Endodermal cell (in vitro differentiated cells): ENCODE data around the gene CSNK2A1. TPM values are rescaled to one million over a fixed set of nuclear protein-coding genes. Genes with fewer than 3 reads are reported as not detected.
A peak's percentile ranks its signal among the peaks of the same experiment; 100 is the strongest.

Experiments
- DNase-seq: peaks from one replicate; pipeline ENCODE4 v3.0.0-alpha.2; 2017
- H3K27ac ChIP-seq: 2 replicates; pipeline ENCODE4 v1.5.1; 2013; ENCODE audit warnings: mild to moderate bottlenecking, low read depth, low read length, moderate library complexity
- H3K27me3 ChIP-seq: 2 replicates; pipeline ENCODE4 v1.6.1; 2013; ENCODE audit warnings: mild to moderate bottlenecking, low read length, moderate library complexity; ENCODE audit not compliant: insufficient read depth, control insufficient read depth, poor library complexity, severe bottlenecking
- H3K36me3 ChIP-seq: 2 replicates; pipeline ENCODE4 v1.7.0; 2013; ENCODE audit warnings: mild to moderate bottlenecking, low read length, moderate library complexity; ENCODE audit not compliant: control insufficient read depth, insufficient read depth
- H3K4me1 ChIP-seq: one replicate; pipeline ENCODE4 v1.7.0; 2013; ENCODE audit warnings: low read length; ENCODE audit not compliant: control insufficient read depth, insufficient read depth
- H3K4me3 ChIP-seq: 2 replicates; pipeline ENCODE4 v1.5.1; 2013; ENCODE audit warnings: mild to moderate bottlenecking, low read length, moderate library complexity
- H3K9ac ChIP-seq: 2 replicates; pipeline ENCODE4 v1.6.1; 2013; ENCODE audit warnings: mild to moderate bottlenecking, low read length, moderate library complexity; ENCODE audit not compliant: poor library complexity, severe bottlenecking; ENCODE audit errors: extremely low read depth
- H3K9me3 ChIP-seq: 2 replicates; pipeline ENCODE4 v1.6.1; 2013; ENCODE audit warnings: mild to moderate bottlenecking, low read length, moderate library complexity; ENCODE audit not compliant: control insufficient read depth
- H3K27ac Mint-ChIP-seq: 2 replicates; pipeline ENCODE4 v1.8.0; 2020; ENCODE audit warnings: mixed read lengths
- H3K27me3 Mint-ChIP-seq: 2 replicates; pipeline ENCODE4 v1.8.0; 2021; ENCODE audit warnings: mild to moderate bottlenecking, mixed read lengths; ENCODE audit not compliant: insufficient read depth
- H3K36me3 Mint-ChIP-seq: 2 replicates; pipeline ENCODE4 v1.8.0; 2020; ENCODE audit warnings: low read depth, mixed read lengths
- H3K4me1 Mint-ChIP-seq: 2 replicates; pipeline ENCODE4 v1.8.0; 2020; ENCODE audit warnings: mixed read lengths
- H3K4me3 Mint-ChIP-seq: 2 replicates; pipeline ENCODE4 v1.8.0; 2020; ENCODE audit warnings: mild to moderate bottlenecking, moderate library complexity, mixed read lengths
- H3K9me3 Mint-ChIP-seq: 2 replicates; pipeline ENCODE4 v1.8.0; 2020; ENCODE audit warnings: mild to moderate bottlenecking, mixed read lengths
- CTCF ChIP-seq: fragments of 200-600 bp; sonication (generic); conservative IDR thresholded peaks from 2 replicates; pipeline ENCODE4 v1.5.0; 2021; ENCODE audit warnings: antibody characterized with exemption, mild to moderate bottlenecking
- WGBS, 2 experiments: methylation state at CpG; one replicate each; pipeline versions ENCODE4 v1.1.5 to v1.1.7; 2013; ENCODE audit warnings: missing lambda C conversion rate in 2 of 2, mixed read lengths in 1 of 2; ENCODE audit not compliant: insufficient coverage in 1 of 2, insufficient read length in 1 of 2; 5-methylcytosine and 5-hydroxymethylcytosine counted together
- total RNA-seq, 2 donors: library from RNA; stranded (reverse); fragmentation: NEBNext Ultra II Directional in 1 of 2; extraction: Animal tissue kit (Norgen Biotek cat#: 25700) in 1 of 2; gene quantifications; 2 replicates in 1 of 2; 3 replicates in 1 of 2; pipeline ENCODE4 v1.2.1, GENCODE V29; 2021

CSNK2A1 gene
- total RNA-seq, 2 donors from 2014 or later, result 202 to 239 TPM

DNA sequence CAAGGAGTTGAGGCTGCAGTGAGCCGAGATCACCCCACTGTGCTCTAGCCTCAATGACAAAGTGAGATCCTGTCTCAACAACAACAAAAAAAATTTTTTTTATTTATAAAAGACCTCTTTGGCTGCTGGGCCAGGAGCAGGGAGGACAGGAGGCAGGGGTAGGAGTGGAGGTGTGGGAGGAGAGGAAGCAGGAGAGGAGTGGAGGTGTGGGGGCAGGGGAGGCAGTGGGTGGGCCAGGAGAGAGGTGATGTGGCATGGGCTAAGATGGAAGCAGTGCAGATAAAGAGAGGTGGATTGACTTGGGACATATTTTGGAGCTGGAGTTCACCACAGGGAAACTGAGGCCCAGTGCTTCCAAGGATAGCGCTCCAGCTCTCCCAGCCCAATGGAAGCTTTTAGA lies 13.4 kb upstream of the CSNK2A1 start:
- Histone ChIP-seq H3K4me3 (no peak overlapping the region), H3K9ac (no peak overlapping the region), H3K4me1 (no peaks in the 10 kb centered on the region), H3K36me3 (no peaks in the 10 kb centered on the region), H3K27me3 (no peaks in the 10 kb centered on the region), H3K27ac (no peak overlapping the region), H3K9me3 (no peaks in the 10 kb centered on the region)
- no peaks in the 10 kb centered on the region for H3K9me3 Mint-ChIP-seq
- H3K4me1 Mint-ChIP-seq, result peaks cover 19% of the 10 kb centered on the region
- no peak overlapping the region for H3K27ac Mint-ChIP-seq
- H3K27me3 Mint-ChIP-seq, result peaks cover 3% of the 10 kb centered on the region
- no peak for TF ChIP-seq CTCF
- no peaks in the 10 kb centered on the region for H3K36me3 Mint-ChIP-seq
- no peak overlapping the region for H3K4me3 Mint-ChIP-seq
- WGBS, 2 experiments, result 100% methylated on average over 1 to 2 of the region's 2 CpGs
- DNase-seq, result no peak

GRCh38 chr20:555976-556385 lies 12.4 kb upstream of the CSNK2A1 start:
- no peak for TF ChIP-seq CTCF
- Histone ChIP-seq H3K4me3 (no peak overlapping the region), H3K27me3 (no peaks in the 10 kb centered on the region), H3K36me3 (no peaks in the 10 kb centered on the region), H3K9me3 (no peaks in the 10 kb centered on the region), H3K27ac (no peak overlapping the region), H3K4me1 (no peaks in the 10 kb centered on the region), H3K9ac (no peak overlapping the region)
- DNase-seq, result peak; percentile 86
- Mint-ChIP-seq H3K4me1 (peaks cover 25% of the 10 kb centered on the region), H3K27me3 (peaks cover 3% of the 10 kb centered on the region), H3K9me3 (no peaks in the 10 kb centered on the region), H3K36me3 (no peaks in the 10 kb centered on the region), H3K4me3 (peak overlapping the region; percentile 10), H3K27ac (peak overlapping the region; percentile 8)
- WGBS, 2 experiments, result 76 to 82% methylated on average over 6 of the region's 6 CpGs

GRCh38 chr20:550611-551010 lies 7.0 kb upstream of the CSNK2A1 start:
- Mint-ChIP-seq H3K4me3 (no peak overlapping the region), H3K36me3 (no peaks in the 10 kb centered on the region), H3K27me3 (peaks cover 11% of the 10 kb centered on the region), H3K9me3 (no peaks in the 10 kb centered on the region), H3K4me1 (peaks cover 18% of the 10 kb centered on the region), H3K27ac (no peak overlapping the region)
- WGBS, 2 experiments, result 90 to 92% methylated on average over 4 to 7 of the region's 7 CpGs
- Histone ChIP-seq H3K27me3 (peaks cover 17% of the 10 kb centered on the region), H3K27ac (no peak overlapping the region), H3K4me1 (no peaks in the 10 kb centered on the region), H3K4me3 (no peak overlapping the region), H3K9ac (no peak overlapping the region), H3K36me3 (no peaks in the 10 kb centered on the region), H3K9me3 (no peaks in the 10 kb centered on the region)
- no peak for DNase-seq
- TF ChIP-seq CTCF, result no peak
